SK-N-MC (cell line): ENCODE results near the gene STAT4.
A peak's percentile ranks its signal among the peaks of the same experiment; 100 is the strongest.

Experiments
- DNase-seq: peaks from one replicate; pipeline ENCODE4 v3.0.0-alpha.2; 2011; ENCODE audit warnings: low read depth, low spot score
- H3K27ac ChIP-seq: fragments of 200-600 bp; sonication (generic); 2 replicates; pipeline ENCODE4 v1.5.1; 2016; ENCODE audit warnings: mixed run types
- H3K36me3 ChIP-seq: fragments of 200-600 bp; sonication (generic); 2 replicates; pipeline ENCODE4 v1.6.1; 2017; ENCODE audit warnings: antibody characterized with exemption, low read length, mixed read lengths; ENCODE audit not compliant: insufficient read depth
- H3K4me3 ChIP-seq: fragments of 200-600 bp; sonication (generic); 2 replicates; pipeline ENCODE4 v1.5.1; 2016
- H3K9ac ChIP-seq: fragments of 200-600 bp; sonication (generic); 2 replicates; pipeline ENCODE4 v1.8.0; 2017; ENCODE audit warnings: mixed run types, mixed read lengths; ENCODE audit not compliant: insufficient read length
- H3K9me3 ChIP-seq: fragments of 200-600 bp; sonication (generic); 2 replicates; pipeline ENCODE4 v1.6.1; 2017; ENCODE audit warnings: low read depth, mild to moderate bottlenecking, antibody characterized with exemption, low read length, moderate library complexity, mixed read lengths
- EZH2 ChIP-seq: fragments of 200-600 bp; sonication (generic); IDR thresholded peaks from one replicate; pipeline ENCODE4 v1.6.1; 2017; ENCODE audit warnings: antibody characterized with exemption
- FOXP2 ChIP-seq: optimal IDR thresholded peaks from 2 replicates; pipeline ENCODE3; 2011; ENCODE audit warnings: mild to moderate bottlenecking, moderate library complexity; ENCODE audit not compliant: insufficient read depth; ENCODE audit errors: extremely low read length, control extremely low read depth
- POLR2AphosphoS5 ChIP-seq: IDR thresholded peaks from 2 replicates; pipeline ENCODE4 v1.6.1; 2012; ENCODE audit warnings: mild to moderate bottlenecking, low read depth, low read length, borderline replicate concordance

The STAT4 gene

GRCh38 chr2:191145769-191146471 is 4.9 kb downstream of the STAT4 start:
- Histone ChIP-seq H3K27ac (no peak overlapping the region), H3K9me3 (no peaks in the 10 kb centered on the region), H3K36me3 (no peaks in the 10 kb centered on the region), H3K4me3 (no peak overlapping the region), H3K9ac (no peak overlapping the region)
- TF ChIP-seq EZH2 (no peak), POLR2AphosphoS5 (no peak), FOXP2 (no peak)
- DNase-seq, result no peak

- H3K9me3 ChIP-seq, result no peaks in the 10 kb centered on the region
- TF ChIP-seq FOXP2 (no peak), EZH2 (no peak), POLR2AphosphoS5 (no peak)
- H3K36me3 ChIP-seq, result no peaks in the 10 kb centered on the region
- H3K27ac ChIP-seq, result no peak overlapping the region
- no peak overlapping the region for H3K9ac ChIP-seq
- no peak for DNase-seq
- no peak overlapping the region for H3K4me3 ChIP-seq
These were observed 6.6 kb downstream of the STAT4 start for GRCh38 chr2:191144217-191144616.

- no peaks in the 10 kb centered on the region for H3K9me3 ChIP-seq
- H3K4me3 ChIP-seq, result no peak overlapping the region
- DNase-seq, result no peak
- H3K9ac ChIP-seq, result no peak overlapping the region
- no peak overlapping the region for H3K27ac ChIP-seq
- no peaks in the 10 kb centered on the region for H3K36me3 ChIP-seq
- TF ChIP-seq EZH2 (no peak), FOXP2 (no peak), POLR2AphosphoS5 (no peak)
These were observed 7.0 kb downstream of the STAT4 start for GRCh38 chr2:191143791-191144190.

- Histone ChIP-seq H3K9ac (no peak overlapping the region), H3K9me3 (no peaks in the 10 kb centered on the region), H3K36me3 (no peaks in the 10 kb centered on the region), H3K4me3 (peak overlapping the region; percentile 25; the same call in 1 of the 2 replicates), H3K27ac (0 out of 2 replicates have a peak overlapping the region, but pooled peaks have one; percentile 48)
- no peak for DNase-seq
- TF ChIP-seq POLR2AphosphoS5 (no peak), FOXP2 (no peak), EZH2 (no peak)
These were observed 21.9 kb downstream of the STAT4 start for GRCh38 chr2:191128911-191129304.

- H3K9me3 ChIP-seq, result no peaks in the 10 kb centered on the region
- H3K4me3 ChIP-seq, result peak overlapping the region; percentile 25; the same call in 1 of the 2 replicates
- DNase-seq, result no peak
- no peaks in the 10 kb centered on the region for H3K36me3 ChIP-seq
- H3K9ac ChIP-seq, result no peak overlapping the region
- TF ChIP-seq POLR2AphosphoS5 (no peak), FOXP2 (no peak), EZH2 (no peak)
- H3K27ac ChIP-seq, result 0 out of 2 replicates have a peak overlapping the region, but pooled peaks have one; percentile 48
These were observed 22.5 kb downstream of the STAT4 start for GRCh38 chr2:191128172-191128910.

- H3K4me3 ChIP-seq, result no peak overlapping the region
- H3K9ac ChIP-seq, result no peak overlapping the region
- no peak for DNase-seq
- TF ChIP-seq POLR2AphosphoS5, result no peak
- no peak for TF ChIP-seq EZH2
- no peak for TF ChIP-seq FOXP2
- no peaks in the 10 kb centered on the region for H3K36me3 ChIP-seq
- no peaks in the 10 kb centered on the region for H3K9me3 ChIP-seq
- no peak overlapping the region for H3K27ac ChIP-seq
These were observed 23.6 kb downstream of the STAT4 start for GRCh38 chr2:191127235-191127634.

- Histone ChIP-seq H3K9me3 (no peaks in the 10 kb centered on the region), H3K27ac (no peak overlapping the region), H3K4me3 (no peak overlapping the region), H3K36me3 (no peaks in the 10 kb centered on the region), H3K9ac (no peak overlapping the region)
- no peak for TF ChIP-seq EZH2
- no peak for TF ChIP-seq FOXP2
- no peak for TF ChIP-seq POLR2AphosphoS5
- DNase-seq, result no peak
These were observed 24.3 kb downstream of the STAT4 start for GRCh38 chr2:191126386-191127085.

GRCh38 chr2:191125646-191126045 is 25.1 kb downstream of the STAT4 start:
- H3K9ac ChIP-seq, result no peak overlapping the region
- DNase-seq, result no peak
- no peak overlapping the region for H3K4me3 ChIP-seq
- TF ChIP-seq POLR2AphosphoS5 (no peak), EZH2 (no peak), FOXP2 (no peak)
- no peaks in the 10 kb centered on the region for H3K9me3 ChIP-seq
- no peaks in the 10 kb centered on the region for H3K36me3 ChIP-seq
- H3K27ac ChIP-seq, result no peak overlapping the region
